HL-60/S4 (cell line): ENCODE measurements around the gene STX3.
"Not testable (repeated sequence)": the region's sequence is repeated elsewhere in the genome, so short reads cannot be mapped to it uniquely, and the experiment has no call there.

Source experiments
- in situ Hi-C: fragments of 300-500 bp; cut with MboI; formaldehyde crosslinking; loops from 2 replicates; pipeline ENCODE4 v1.14.3; 2022; ENCODE audit warnings: low sequenced_read_pairs

STX3 gene

DNA sequence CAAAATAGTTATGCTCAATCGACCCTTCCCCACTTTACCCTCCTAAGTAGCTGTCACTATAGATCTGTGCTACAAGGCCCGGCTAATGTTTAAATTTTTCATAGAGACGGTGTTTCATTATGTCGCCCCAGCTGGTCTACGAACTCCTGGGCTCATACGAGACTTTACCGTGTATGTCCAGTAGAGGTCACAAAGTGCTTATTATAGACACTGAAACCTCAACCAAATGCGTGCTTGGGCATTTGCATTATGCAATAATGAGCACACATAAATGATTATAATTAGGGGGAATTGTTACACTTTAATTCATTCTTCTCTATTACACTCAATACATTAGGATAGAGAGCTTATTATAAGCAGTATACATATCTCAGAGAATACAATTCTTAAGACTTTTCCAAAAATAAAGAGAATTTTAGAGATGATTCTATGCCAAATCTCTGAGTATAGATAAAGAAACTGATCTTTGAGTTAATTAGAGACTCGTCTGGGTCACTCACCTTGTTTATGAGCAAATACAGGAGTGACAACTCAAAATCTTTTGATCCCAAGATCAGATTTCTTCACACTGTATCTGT lies 67.9 kb downstream of the STX3 start:
- in situ Hi-C loops: loop anchor here (5.0 kb wide), 1 partner anchor 324 kb away; no protein-coding TSS in a partner anchor

DNA sequence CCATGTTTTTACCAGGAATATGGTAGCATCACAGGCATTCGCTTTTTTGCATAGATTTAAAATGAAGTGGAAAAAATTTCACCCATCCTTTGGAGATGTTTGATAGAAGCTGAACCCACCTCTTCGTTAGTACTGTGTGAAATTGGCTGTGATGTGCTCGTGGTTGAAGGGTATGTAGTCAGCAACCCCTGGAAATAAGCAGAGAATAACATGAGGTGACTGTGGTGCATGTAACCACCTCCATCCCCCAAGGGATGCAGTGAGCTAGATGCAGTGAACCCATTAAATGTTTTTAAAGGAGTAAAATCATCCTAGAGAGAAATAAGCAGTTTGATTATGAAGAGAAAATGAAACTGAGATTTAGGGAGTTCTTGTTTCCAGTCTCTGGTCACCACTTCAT lies 74.2 kb downstream of the STX3 start:
- in situ Hi-C loops: no loop called here

DNA sequence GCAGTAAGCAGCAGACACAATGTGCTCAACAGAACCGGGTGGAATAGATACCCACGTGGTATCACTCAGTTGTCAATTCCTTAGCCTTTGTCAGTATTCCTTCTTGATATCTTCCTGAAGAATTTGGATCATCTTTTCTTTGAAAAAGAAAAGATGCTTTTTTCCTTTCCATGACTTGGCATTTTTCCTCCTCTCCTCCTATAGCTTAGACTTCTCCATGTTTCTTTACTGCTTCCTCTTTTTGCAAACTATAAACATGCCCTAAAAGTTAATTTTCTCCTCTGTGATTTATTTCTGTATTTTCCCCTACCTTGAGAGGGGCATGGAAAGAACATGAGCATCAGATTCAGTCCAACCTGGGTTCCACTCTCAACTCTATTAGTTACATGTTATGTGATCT lies 78.4 kb downstream of the STX3 start:
- in situ Hi-C loops: loop anchor here (10.0 kb wide), 1 partner anchor 81 kb away; no protein-coding TSS in a partner anchor

DNA sequence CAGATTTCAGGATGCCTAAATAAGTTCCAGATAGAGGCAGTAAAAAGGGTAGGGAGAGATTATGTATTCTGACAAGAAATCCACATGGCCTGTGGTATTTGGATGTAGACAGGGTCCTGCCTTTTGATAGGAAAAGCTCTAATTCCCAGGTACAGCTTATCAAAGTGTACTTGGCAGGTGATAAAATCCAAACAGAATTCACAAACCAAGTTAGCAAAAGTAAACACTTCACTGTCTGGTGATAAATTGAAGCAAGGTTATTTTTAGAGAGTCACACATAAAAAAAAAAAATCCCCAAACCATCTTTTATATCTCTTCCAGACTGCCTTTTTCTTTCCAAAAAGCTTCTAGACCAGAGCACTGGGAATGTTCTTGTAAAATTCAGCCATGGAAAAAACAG lies 84.4 kb downstream of the STX3 start:
- in situ Hi-C loops: loop anchor here (10.0 kb wide), 1 partner anchor 75 kb away; no protein-coding TSS in a partner anchor

DNA sequence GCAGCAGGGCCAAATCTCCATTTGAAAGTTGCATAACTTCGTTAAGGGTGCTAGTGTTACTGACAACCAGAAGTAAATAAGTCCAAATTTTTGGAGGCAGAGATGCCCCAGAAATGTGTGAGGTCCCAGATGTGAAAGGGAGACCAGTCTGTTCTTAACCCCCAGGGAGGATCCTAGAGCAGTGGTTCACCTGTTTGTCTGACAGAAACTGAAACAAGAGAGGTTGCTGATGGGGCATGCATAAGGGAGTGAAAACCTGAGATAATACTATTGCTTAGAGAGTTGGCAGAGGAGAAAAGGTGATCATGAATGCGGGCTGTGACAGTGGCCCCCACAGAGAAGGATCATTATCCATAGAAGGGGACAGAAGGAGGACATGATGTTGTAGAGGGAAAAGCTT lies 86.3 kb downstream of the STX3 start:
- in situ Hi-C loops: no loop called here

DNA sequence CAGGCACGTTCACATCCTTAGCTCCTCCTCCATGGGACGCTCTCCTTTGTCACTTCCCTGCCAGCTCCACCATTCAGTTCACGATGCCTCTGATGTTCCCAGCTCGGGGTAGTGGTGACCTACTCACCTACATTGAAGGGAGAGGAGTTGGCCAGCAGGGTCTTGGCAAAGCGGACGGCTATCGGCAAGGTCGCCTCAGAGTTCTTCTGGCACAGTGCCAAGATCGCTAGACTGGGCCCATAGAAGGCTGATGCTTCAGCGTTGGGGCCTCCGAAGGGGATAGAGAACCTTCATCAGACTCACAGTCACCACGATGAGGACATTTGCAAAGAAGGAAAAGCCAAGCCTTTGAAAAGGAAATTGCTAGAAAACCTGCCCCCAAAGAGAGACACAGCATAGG lies 87.1 kb downstream of the STX3 start:
- in situ Hi-C loops: no loop called here

DNA sequence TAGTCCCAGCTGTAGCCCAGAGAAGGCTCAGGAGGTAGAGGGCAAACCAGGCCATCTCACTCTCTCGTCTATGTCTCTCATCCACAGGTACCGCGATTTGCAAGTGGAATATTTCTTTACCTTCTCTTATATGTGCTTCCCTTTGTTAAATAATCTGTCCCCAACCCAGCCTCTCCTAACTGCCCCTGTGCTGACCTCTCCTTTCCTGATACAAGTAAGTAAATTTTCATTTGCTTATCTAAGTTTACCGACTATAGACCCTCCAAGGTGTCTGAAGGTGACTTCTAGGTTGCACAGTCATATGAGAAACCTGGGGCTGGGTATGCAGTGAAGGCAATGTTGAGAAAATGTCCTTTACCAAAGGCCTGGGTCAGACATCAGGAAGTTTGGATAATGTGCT lies 90.2 kb downstream of the STX3 start, which contains the start of gene CBLIF:
Gene CBLIF, minus strand, starts transcription at position 101 of the 400 bp plus-strand sequence. Its CDS starts 46 bp downstream, at position 55.
- in situ Hi-C loops: no loop called here

DNA sequence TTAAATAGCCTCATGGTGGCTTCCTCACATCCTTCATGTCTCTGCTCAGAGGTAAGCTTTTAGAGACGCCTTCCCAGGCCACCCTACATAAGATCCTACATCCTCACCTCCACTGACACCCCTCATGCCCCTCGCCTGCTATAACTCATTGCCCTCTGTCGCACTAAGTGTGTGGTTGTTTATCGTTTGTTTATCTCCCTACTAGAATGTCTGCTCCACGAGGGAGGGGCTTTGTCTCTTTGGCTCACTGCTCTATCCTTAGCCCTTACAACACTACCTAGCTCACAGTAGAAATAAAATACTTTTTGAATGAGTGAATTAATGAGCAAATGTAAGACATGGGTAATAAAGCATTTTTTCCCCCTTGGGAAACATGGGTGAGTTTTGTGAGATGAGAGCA lies 91.4 kb downstream of the STX3 start:
- in situ Hi-C loops: no loop called here

DNA sequence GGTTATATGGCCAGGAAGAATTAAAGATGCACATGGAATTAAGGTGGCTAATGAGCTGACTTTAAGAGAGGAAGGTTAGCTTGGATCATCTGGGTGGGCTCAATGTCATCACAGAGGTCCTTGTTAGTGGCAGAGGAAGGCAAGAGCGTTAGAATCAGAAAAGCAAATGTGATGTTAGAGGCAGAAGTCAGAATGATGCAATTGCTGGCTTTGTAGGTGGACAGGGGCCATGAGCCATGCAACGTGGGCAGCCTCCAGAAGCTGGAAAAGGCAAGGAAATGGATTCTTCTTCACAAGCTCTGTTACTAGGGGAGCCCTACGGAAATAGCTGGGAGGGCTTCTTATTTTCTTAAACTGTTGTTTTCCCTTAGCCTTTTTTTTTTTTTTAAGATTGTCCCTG lies 92.5 kb downstream of the STX3 start:
- in situ Hi-C loops: no loop called here

DNA sequence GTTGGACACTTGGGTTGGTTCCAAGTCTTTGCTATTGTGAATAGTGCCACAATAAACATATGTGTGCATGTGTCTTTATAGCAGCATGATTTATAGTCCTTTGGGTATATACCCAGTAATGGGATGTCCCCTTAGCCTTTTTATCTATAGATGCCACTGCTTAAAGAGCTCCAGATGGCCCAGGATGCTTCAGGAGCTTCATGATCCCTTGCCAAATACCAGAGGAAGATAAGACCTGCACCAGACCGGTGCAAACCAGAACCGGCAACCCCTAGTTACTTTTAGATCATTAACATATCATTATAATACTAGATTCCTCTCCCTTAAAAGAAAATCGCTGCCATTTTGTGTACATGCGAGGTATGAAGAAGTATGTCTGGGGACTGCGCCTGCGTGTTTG lies 93.3 kb downstream of the STX3 start:
- in situ Hi-C loops: not testable (repeated sequence)

DNA sequence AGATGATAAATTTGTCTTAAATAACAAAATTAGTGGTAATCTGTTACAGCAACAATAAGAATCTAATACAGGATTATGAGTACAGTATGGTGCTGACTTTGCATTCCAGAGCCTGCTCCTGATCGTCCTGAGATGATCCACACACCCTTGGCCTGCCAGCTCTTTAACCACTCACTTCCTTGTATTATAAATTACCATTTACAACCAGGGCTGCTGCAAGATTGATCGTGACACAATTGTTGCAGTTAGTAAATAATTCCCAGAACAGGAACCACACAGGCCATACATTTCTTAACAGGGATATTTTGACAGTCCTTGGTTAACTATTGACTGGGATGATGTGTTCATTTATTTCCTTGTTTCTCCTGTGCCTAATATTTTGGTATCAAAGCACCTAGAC lies 94.0 kb downstream of the STX3 start:
- in situ Hi-C loops: no loop called here

DNA sequence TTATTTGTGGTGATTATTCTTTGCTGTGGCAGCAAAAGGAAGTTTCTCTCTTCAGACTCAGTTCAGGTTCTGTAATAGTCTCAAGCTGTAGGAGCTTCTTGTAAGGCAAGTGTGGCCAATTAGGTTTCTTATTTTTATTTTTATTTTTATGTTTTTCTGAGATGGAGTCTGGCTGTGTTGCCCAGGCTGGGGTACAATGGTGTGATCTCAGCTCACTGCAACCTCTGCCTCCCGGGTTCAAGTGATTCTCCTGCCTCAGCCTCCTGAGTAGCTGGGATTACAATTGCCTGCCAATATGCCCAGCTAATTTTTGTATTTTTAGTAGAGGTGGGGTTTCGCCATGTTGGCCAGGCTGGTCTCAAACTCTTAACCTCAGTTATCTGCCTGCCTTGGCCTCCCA lies 94.4 kb downstream of the STX3 start:
- in situ Hi-C loops: not testable (repeated sequence)

DNA sequence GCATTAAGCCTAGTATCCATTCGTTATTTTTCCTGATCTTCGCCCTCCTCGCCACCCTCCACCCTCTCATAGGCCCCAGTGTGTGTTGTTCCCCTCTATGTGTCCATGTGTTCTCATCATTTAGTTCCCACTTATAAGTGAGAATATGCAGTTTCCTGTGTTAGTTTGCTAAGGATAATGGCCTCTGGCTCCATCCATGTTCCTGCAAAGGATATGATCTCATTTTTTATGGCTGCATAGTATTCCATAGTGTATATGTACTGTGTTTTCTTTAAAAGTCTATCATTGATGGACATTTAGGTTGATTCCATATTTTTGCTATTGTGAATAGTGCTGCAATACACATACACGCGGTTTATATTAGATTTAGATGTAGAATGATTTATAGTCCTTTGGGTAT lies 96.2 kb downstream of the STX3 start:
- in situ Hi-C loops: not testable (repeated sequence)

DNA sequence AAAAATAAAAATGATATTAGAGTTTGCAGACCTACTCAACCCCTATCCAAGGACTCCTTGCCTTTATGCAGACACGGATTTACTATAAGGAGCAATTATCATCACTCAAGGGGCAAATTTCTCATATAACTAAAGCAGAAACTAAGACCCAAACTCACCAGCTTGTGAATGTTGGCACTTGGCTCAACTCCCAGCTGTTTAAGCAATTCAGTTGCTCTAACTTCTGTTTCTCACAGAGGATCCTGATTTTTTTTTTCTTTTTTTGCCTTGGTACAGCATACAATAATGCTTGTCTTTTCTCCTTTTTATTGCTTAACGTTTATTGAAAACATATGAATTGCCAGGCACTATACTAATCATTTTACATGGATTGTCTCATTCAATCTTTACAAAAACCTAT lies 99.7 kb downstream of the STX3 start:
- in situ Hi-C loops: no loop called here
